DND-41 (cell line): ENCODE results near the gene DNAH2.

Experiments
- ATAC-seq: fragments of 200-7000 bp; cut with Tn5 transposase; 3 replicates; pipeline ENCODE4 v1.9.1; 2021; ENCODE audit warnings: low read depth; ENCODE audit not compliant: insufficient read depth
- DNase-seq: peaks from one replicate; pipeline ENCODE4 v3.0.0-alpha.2; 2020
- H2AFZ ChIP-seq: 2 replicates; pipeline ENCODE4 v1.6.0; 2012; ENCODE audit warnings: low read depth, low read length
- H3K27ac ChIP-seq: 2 replicates; pipeline ENCODE4 v1.5.1; 2012; ENCODE audit warnings: low read length, inconsistent platforms
- H3K27me3 ChIP-seq: fragments of 200-600 bp; sonication (generic); 2 replicates; pipeline ENCODE4 v1.6.0; 2012; ENCODE audit warnings: low read length, mild to moderate bottlenecking, inconsistent platforms; ENCODE audit not compliant: insufficient read depth, poor library complexity
- H3K36me3 ChIP-seq: 2 replicates; pipeline ENCODE4 v1.5.1; 2012; ENCODE audit warnings: low read length, inconsistent platforms; ENCODE audit not compliant: insufficient read depth
- H3K4me1 ChIP-seq: 2 replicates; pipeline ENCODE4 v1.5.1; 2012; ENCODE audit warnings: mild to moderate bottlenecking, low read length; ENCODE audit not compliant: insufficient read depth
- H3K4me2 ChIP-seq: 2 replicates; pipeline ENCODE4 v1.6.0; 2012; ENCODE audit warnings: mild to moderate bottlenecking, moderate library complexity, low read length, inconsistent platforms; ENCODE audit not compliant: insufficient read depth
- H3K4me3 ChIP-seq, 2 experiments: fragments of 200-600 bp in 1 of 2; shearing (Covaris generic) in 1 of 2; 2 replicates each; pipeline ENCODE4 v1.5.1; 2012 to 2016; ENCODE audit warnings: inconsistent platforms in 2 of 2, low read length in 2 of 2, mild to moderate bottlenecking in 2 of 2, low read depth in 1 of 2, moderate library complexity in 1 of 2
- H3K79me2 ChIP-seq: 2 replicates; pipeline ENCODE4 v1.6.0; 2012; ENCODE audit warnings: low read length, inconsistent platforms; ENCODE audit not compliant: insufficient read depth
- H3K9ac ChIP-seq: 2 replicates; pipeline ENCODE4 v1.6.0; 2012; ENCODE audit warnings: low read depth, mild to moderate bottlenecking, inconsistent platforms, low read length, moderate library complexity
- H3K9me3 ChIP-seq: 2 replicates; pipeline ENCODE4 v1.5.1; 2012; ENCODE audit warnings: low read length, moderate library complexity, mild to moderate bottlenecking, inconsistent platforms; ENCODE audit not compliant: insufficient read depth, severe bottlenecking
- H4K20me1 ChIP-seq: 2 replicates; pipeline ENCODE4 v1.6.0; 2012; ENCODE audit warnings: low read length; ENCODE audit not compliant: insufficient read depth
- CTCF ChIP-seq: IDR thresholded peaks from 2 replicates; pipeline ENCODE4 v1.5.1; 2012; ENCODE audit warnings: borderline replicate concordance, low read length, moderate library complexity, mild to moderate bottlenecking; ENCODE audit not compliant: poor library complexity, severe bottlenecking; ENCODE audit errors: extremely low read depth
- EZH2 ChIP-seq: IDR thresholded peaks from 3 replicates; pipeline ENCODE4 v1.6.1; 2012; ENCODE audit warnings: borderline replicate concordance, low read depth, mild to moderate bottlenecking, moderate library complexity, low read length, inconsistent platforms; ENCODE audit not compliant: severe bottlenecking

DNAH2 gene

GRCh38 chr17:7704601-7705268 is 12.8 kb upstream of the DNAH2 start, which contains the start of gene EFNB3:
Gene EFNB3, plus strand, starts transcription at chr17:7705202. Its CDS starts 397 bp downstream, at chr17:7705599.
- Histone ChIP-seq H3K9ac (no peak within 1 kb of the TSS), H3K36me3 (peaks cover 27% of the 10 kb centered on the region), H3K9me3 (no peaks in the 10 kb centered on the region), H2AFZ (no peak within 1 kb of the TSS), H4K20me1 (peaks cover 21% of the 10 kb centered on the region; the same call in 1 of the 2 replicates), H3K79me2 (no peaks in the 10 kb centered on the region), H3K27me3 (peaks cover 6% of the 10 kb centered on the region), H3K4me2 (no peak within 1 kb of the TSS), H3K27ac (no peak within 1 kb of the TSS), H3K4me3 (no peak within 1 kb of the TSS), H3K4me1 (no peaks in the 10 kb centered on the region)
- DNase-seq (no peak), ATAC-seq (0 out of 3 replicates have a peak, but pooled peaks have one; percentile 8)
- TF ChIP-seq EZH2 (no peak), CTCF (no peak)

- H2AFZ ChIP-seq = no peak overlapping the region
- H3K9ac ChIP-seq = no peak overlapping the region
- H3K36me3 ChIP-seq = peaks cover 26% of the 10 kb centered on the region
- no peaks in the 10 kb centered on the region for H3K79me2 ChIP-seq
- DNase-seq (no peak), ATAC-seq (0 out of 3 replicates have a peak, but pooled peaks have one; percentile 30)
- peaks cover 6% of the 10 kb centered on the region for H3K27me3 ChIP-seq
- H3K4me1 ChIP-seq = no peaks in the 10 kb centered on the region
- TF ChIP-seq EZH2 (peak; percentile 19), CTCF (no peak)
- no peak overlapping the region for H3K4me3 ChIP-seq
- no peaks in the 10 kb centered on the region for H3K9me3 ChIP-seq
- no peak overlapping the region for H3K27ac ChIP-seq
- H4K20me1 ChIP-seq = peaks cover 21% of the 10 kb centered on the region; the same call in 1 of the 2 replicates
- H3K4me2 ChIP-seq = no peak overlapping the region
Measured at GRCh38 chr17:7705269-7706255, 12.0 kb upstream of the DNAH2 start.

GRCh38 chr17:7706631-7707354 is 10.8 kb upstream of the DNAH2 start:
- Histone ChIP-seq H3K9ac (no peak overlapping the region), H3K27me3 (peaks cover 6% of the 10 kb centered on the region), H3K79me2 (no peaks in the 10 kb centered on the region), H4K20me1 (peaks cover 21% of the 10 kb centered on the region; the same call in 1 of the 2 replicates), H3K4me3 (no peak overlapping the region), H3K27ac (no peak overlapping the region), H3K4me2 (no peak overlapping the region), H2AFZ (no peak overlapping the region), H3K4me1 (no peaks in the 10 kb centered on the region), H3K9me3 (no peaks in the 10 kb centered on the region), H3K36me3 (peaks cover 16% of the 10 kb centered on the region)
- no peak for DNase-seq
- no peak for ATAC-seq
- no peak for TF ChIP-seq CTCF
- TF ChIP-seq EZH2 = no peak
